Stimulated activated CD8-positive, alpha-beta memory T cell treated with anti-CD3 and anti-CD28 coated beads, Interleukin-2, amount 100 ng/mL, for 1 hour (primary cell): ENCODE measurements around the gene TRIM49D1.
"Not testable (repeated sequence)": the region's sequence is repeated elsewhere in the genome, so short reads cannot be mapped to it uniquely, and the experiment has no call there.

Experiments
- DNase-seq, 2 donors: peaks; one replicate each; pipeline ENCODE4 v3.0.0-alpha.2; 2020; ENCODE audit warnings: low read depth in 2 of 2

TRIM49D1 gene, protein sequence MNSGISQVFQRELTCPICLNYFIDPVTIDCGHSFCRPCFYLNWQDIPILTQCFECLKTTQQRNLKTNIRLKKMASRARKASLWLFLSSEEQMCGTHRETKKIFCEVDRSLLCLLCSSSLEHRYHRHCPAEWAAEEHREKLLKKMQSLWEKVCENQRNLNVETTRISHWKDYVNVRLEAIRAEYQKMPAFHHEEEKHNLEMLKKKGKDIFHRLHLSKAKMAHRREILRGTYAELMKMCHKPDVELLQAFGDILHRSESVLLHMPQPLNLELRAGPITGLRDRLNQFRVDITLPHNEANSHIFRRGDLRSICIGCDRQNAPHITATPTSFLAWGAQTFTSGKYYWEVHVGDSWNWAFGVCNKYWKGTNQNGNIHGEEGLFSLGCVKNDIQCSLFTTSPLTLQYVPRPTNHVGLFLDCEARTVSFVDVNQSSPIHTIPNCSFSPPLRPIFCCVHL

GRCh38 chr11:89922195-89922660 lies at the start of gene TRIM49D1:
Gene TRIM49D1, minus strand, starts transcription at chr11:89922245. Its CDS starts 4,535 bp downstream, at chr11:89917710.
- DNase-seq = no peak

DNA sequence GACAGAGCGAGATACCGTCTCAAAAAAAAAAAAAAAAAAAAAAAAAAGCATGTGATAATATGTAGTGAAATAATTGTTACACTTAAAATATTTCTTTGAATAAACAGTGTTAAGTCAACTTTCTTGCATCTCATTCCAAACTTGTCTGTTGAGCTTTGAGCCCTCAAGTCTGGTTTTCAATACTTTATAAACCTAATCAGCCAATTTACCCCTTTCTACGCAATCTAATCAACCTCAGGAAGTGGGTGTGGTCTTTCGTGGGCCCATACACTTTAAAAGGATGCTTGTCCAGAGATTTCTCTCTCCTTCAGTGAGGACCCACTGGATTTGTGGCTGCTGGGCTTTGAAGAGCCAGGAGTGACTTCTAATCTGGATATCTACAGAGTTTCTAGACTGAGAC lies 43.7 kb upstream of the TRIM49D1 start, which contains the start of gene TRIM64:
Gene TRIM64, plus strand, starts transcription at position 301 of the 400 bp plus-strand sequence. CDS start 2,467 bp downstream, outside the sequence.
- not testable (repeated sequence) for DNase-seq

DNA sequence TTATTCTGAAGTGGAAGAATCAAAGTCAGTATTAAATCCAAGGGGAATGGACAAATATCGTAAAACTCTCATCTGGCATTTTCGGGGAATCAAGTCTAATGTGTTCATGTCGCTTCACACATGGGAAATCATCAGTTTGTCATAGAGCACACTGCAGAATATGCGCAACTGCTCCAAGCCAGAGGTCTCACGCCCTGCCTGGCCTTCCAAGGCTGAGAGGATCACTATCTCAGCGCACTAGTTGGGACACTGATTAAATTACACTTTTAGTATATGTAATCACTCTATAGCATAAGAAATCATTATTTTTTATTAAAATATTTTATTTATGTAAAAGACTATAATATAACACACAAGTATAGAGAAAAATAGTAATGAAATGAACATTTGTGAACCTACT lies 38.8 kb upstream of the TRIM49D1 start:
- DNase-seq = not testable (repeated sequence)

DNA sequence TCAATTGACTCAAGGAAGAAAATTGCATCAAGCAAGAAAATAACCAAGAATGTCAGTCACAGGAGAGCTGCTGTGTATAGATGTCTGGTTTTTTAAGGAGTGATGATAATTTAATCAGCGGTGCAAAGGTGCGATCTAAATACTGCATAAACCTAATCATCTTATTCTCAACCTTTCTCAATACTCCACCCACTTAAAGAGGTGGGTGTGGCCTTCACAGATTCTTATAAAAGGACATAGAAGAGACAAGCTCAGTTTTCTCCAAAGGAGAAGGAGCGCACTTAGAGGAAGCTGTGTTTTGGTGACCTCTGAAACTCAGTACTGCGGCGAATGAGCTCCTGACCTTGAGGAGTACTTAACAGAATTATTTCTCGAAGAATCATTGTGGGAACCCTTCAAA lies 1.7 kb upstream of the TRIM49D1 start, which contains the start of gene TRIM49D2:
Gene TRIM49D2, plus strand, starts transcription at position 301 of the 400 bp plus-strand sequence. CDS start 2,698 bp downstream, outside the sequence.
- not testable (repeated sequence) for DNase-seq

DNA sequence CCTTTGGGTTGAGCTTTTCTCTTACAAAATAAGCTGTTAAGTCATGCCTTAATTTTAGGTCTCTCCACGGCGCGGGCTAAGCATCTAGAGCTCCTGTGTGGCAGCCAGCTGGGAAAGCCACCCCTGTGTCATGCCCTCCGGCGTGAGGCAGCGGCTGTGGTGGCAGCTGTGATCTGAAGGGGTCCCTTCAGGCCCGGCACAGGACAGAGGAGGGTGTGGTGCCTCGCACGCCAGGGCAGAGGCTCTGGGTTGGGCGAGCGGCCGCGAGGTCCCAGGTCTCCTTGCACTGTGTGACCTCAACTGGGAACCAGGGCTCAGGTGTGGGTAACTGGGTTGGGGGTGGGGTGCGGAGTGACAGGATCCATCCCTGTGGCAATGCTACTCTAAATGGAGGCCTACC lies 21.2 kb downstream of the TRIM49D1 start:
- DNase-seq = not testable (repeated sequence)

DNA sequence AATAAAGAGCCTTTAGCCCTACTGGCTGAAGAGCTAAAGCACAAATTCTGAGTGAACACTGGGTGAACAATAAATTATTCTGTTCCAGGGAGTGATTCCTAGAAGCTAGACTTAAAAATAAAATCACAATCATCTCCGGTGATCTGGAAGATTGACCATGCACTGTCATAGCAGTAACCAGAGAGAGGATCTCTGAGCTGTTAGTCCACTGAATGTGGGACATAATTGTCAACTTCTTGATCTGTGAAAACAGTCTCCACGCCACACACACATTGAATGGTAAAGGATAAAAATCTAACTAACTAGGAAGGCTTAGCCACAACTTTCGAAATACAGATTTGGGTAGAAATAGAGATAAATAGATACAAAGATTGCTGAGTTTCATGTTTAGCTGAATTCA lies 28.8 kb downstream of the TRIM49D1 start:
- DNase-seq = not testable (repeated sequence)

DNA sequence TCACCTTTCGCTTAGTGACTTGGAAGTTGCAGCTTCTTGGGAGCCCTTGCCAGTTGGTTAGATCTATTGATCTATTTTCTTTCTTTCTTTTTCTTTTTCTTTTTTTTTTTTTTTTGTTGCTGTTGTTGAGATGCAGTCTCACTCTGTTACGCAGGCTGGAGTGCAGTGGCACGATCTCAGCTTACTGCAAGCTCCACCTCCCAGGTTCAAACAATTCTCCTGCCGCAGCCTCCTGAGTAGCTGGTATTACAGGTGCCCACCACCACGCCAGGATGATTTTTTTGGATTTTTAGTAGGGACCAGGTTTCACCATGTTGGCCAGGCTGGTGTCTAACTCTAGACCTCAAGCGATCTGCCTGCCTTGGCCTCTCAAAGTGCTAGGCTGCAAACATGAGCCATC lies 44.5 kb downstream of the TRIM49D1 start:
- not testable (repeated sequence) for DNase-seq

DNA sequence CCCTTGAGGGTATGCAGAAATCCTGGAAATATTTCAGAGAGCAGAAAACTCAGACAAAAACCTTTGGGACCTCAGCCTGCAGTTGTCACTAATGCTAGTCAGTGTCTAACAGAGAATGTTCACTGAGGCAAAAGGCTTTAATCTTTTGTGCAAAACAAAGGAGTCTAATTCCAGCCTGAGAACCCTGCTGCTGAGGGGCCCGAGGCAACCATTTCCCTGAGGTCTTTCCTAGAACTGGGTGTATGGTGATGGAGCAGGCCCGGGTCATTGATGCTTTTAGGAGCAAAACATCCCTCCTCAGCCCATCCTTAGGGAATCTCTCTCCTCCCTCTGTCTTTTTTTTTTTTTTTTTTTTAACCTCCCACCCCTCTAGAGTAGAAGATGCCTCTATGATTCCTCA lies 49.5 kb downstream of the TRIM49D1 start:
- not testable (repeated sequence) for DNase-seq

- not testable (repeated sequence) for DNase-seq
Observed at GRCh38 chr11:89865223-89865622, 56.8 kb downstream of the TRIM49D1 start.

- DNase-seq = not testable (repeated sequence)
Observed at GRCh38 chr11:89863906-89864704, 57.9 kb downstream of the TRIM49D1 start.
